ENCODE results near the gene TEAD1.

- TF ChIP-seq POLR2AphosphoS5 (IDR thresholded peaks at IDR 0.05) = no peak
- TF ChIP-seq, protein P1, sequence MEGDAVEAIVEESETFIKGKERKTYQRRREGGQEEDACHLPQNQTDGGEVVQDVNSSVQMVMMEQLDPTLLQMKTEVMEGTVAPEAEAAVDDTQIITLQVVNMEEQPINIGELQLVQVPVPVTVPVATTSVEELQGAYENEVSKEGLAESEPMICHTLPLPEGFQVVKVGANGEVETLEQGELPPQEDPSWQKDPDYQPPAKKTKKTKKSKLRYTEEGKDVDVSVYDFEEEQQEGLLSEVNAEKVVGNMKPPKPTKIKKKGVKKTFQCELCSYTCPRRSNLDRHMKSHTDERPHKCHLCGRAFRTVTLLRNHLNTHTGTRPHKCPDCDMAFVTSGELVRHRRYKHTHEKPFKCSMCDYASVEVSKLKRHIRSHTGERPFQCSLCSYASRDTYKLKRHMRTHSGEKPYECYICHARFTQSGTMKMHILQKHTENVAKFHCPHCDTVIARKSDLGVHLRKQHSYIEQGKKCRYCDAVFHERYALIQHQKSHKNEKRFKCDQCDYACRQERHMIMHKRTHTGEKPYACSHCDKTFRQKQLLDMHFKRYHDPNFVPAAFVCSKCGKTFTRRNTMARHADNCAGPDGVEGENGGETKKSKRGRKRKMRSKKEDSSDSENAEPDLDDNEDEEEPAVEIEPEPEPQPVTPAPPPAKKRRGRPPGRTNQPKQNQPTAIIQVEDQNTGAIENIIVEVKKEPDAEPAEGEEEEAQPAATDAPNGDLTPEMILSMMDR (IDR thresholded peaks at IDR 0.05; ENCODE audit: poor library complexity, severe bottlenecking) = no peak
Measured at GRCh38 chr11:12827369-12827768, 153.1 kb downstream of the TEAD1 start.

Measured in neural cell (in vitro differentiated cells).